T-helper 2 cell treated with Interferon-gamma antibody and Interleukin-4, amounts not matched to agents 100 ng/mL and 5 ng/mL, for 36 hours (primary cell): ENCODE results near the gene TMED9. TPM values are rescaled to one million over a fixed set of nuclear protein-coding genes. Genes with fewer than 3 reads are reported as not detected.

ENCODE experiments used
- intact Hi-C: fragments of 100-400 bp; cut with micrococcal nuclease; formaldehyde crosslinking; loops from one replicate; pipeline ENCODE4 v1.15.1; 2023
- total RNA-seq: library from RNA; stranded (reverse); gene quantifications from 2 replicates; pipeline ENCODE4 v1.2.3, GENCODE V29; 2022

Gene TMED9
- total RNA-seq, 1 donor from 2014 or later = 146 TPM

GRCh38 chr5:177576169-177576568 is 15.8 kb upstream of the TMED9 start:
- intact Hi-C loops = no loop called here

- intact Hi-C loops = no loop called here
Measured at GRCh38 chr5:177578316-177578715, 13.7 kb upstream of the TMED9 start.

- intact Hi-C loops = no loop called here
Measured at GRCh38 chr5:177588413-177588909, 3.5 kb upstream of the TMED9 start.

- intact Hi-C loops = loop anchor here (5.0 kb wide), 1 partner anchor 73 kb away; the partner anchor contains the start of gene DDX41
Measured at GRCh38 chr5:177590406-177590805, 1.6 kb upstream of the TMED9 start.

GRCh38 chr5:177591690-177592009 is 353 bp upstream of the TMED9 start:
- intact Hi-C loops = loop anchor here (1.0 to 5.0 kb wide), 4 partner anchors 9 to 613 kb away; partner anchors contain the start of genes B4GALT7, DDX41, FAM193B and HNRNPAB

GRCh38 chr5:177592905-177593304 is 902 bp downstream of the TMED9 start:
- intact Hi-C loops = loop anchor here (1.0 to 5.0 kb wide), 4 partner anchors 7 to 612 kb away; partner anchors contain the start of genes B4GALT7, DDX41, FAM193B and HNRNPAB

GRCh38 chr5:177593511-177593910 is 1.5 kb downstream of the TMED9 start:
- intact Hi-C loops = loop anchor here (2.0 to 5.0 kb wide), 2 partner anchors 76 to 611 kb away; partner anchors contain the start of genes DDX41 and HNRNPAB

GRCh38 chr5:177594071-177594470 is 2.1 kb downstream of the TMED9 start:
- intact Hi-C loops = loop anchor here (5.0 kb wide), 1 partner anchor 77 kb away; the partner anchor contains the start of gene DDX41

- intact Hi-C loops = no loop called here
Measured at GRCh38 chr5:177595026-177595585, 3.1 kb downstream of the TMED9 start.

- intact Hi-C loops = no loop called here
Measured at GRCh38 chr5:177595991-177596774, 4.2 kb downstream of the TMED9 start.

- intact Hi-C loops = no loop called here
Measured at GRCh38 chr5:177596775-177597238, 4.8 kb downstream of the TMED9 start.

- intact Hi-C loops = no loop called here
Measured at GRCh38 chr5:177598477-177598876, 6.5 kb downstream of the TMED9 start.

- intact Hi-C loops = loop anchor here (1.0 kb wide), 1 partner anchor 8 kb away; the partner anchor contains the start of gene TMED9
Measured at GRCh38 chr5:177599731-177600507, 7.9 kb downstream of the TMED9 start, which contains the start of gene B4GALT7. TSS of gene B4GALT7 (plus strand) at chr5:177600132. CDS start at chr5:177600211, 79 bp downstream.

GRCh38 chr5:177600508-177601018 is 8.6 kb downstream of the TMED9 start:
- intact Hi-C loops = loop anchor here (1.0 kb wide), 1 partner anchor 8 kb away; the partner anchor contains the start of gene TMED9

- intact Hi-C loops = no loop called here
Measured at GRCh38 chr5:177601126-177601525, 9.1 kb downstream of the TMED9 start.

- intact Hi-C loops = no loop called here
Measured at GRCh38 chr5:177601577-177602457, 9.8 kb downstream of the TMED9 start.

GRCh38 chr5:177602458-177602830 is 10.4 kb downstream of the TMED9 start:
- intact Hi-C loops = no loop called here

- intact Hi-C loops = no loop called here
Measured at GRCh38 chr5:177603631-177604030, 11.6 kb downstream of the TMED9 start.

GRCh38 chr5:177604116-177604521 is 12.1 kb downstream of the TMED9 start:
- intact Hi-C loops = no loop called here

- intact Hi-C loops = no loop called here
Measured at GRCh38 chr5:177604656-177605055, 12.7 kb downstream of the TMED9 start.
